Muscle of leg (tissue), 11 donors: ENCODE measurements around the gene PROZ. TPM values are rescaled to one million over a fixed set of nuclear protein-coding genes. Genes with fewer than 3 reads are reported as not detected.

Experiments
- DNase-seq: peaks from one replicate; pipeline ENCODE4 v3.0.0; 2013
- H3K27ac ChIP-seq: one replicate; pipeline ENCODE4 v1.5.1; 2013; ENCODE audit warnings: mild to moderate bottlenecking, low read length, control low read depth
- H3K27me3 ChIP-seq: one replicate; pipeline ENCODE4 v1.6.1; 2013; ENCODE audit warnings: low read length; ENCODE audit not compliant: control insufficient read depth, insufficient read depth
- H3K36me3 ChIP-seq: one replicate; pipeline ENCODE4 v1.6.1; 2013; ENCODE audit warnings: low read length; ENCODE audit not compliant: control insufficient read depth, insufficient read depth
- H3K4me1 ChIP-seq: one replicate; pipeline ENCODE4 v1.6.1; 2013; ENCODE audit warnings: low read length; ENCODE audit not compliant: control insufficient read depth, insufficient read depth
- H3K4me3 ChIP-seq: one replicate; pipeline ENCODE4 v1.5.1; 2013; ENCODE audit warnings: low read length, control low read depth
- H3K9me3 ChIP-seq: replicated peaks from 2 replicates; pipeline ENCODE4 v1.6.1; 2013; ENCODE audit warnings: low read depth, low read length; ENCODE audit not compliant: control insufficient read depth
- WGBS: methylation state at CpG from one replicate; pipeline ENCODE4 v1.1.5; 2013; ENCODE audit warnings: missing lambda C conversion rate; ENCODE audit not compliant: insufficient coverage; 5-methylcytosine and 5-hydroxymethylcytosine counted together
- polyA plus RNA-seq, 8 donors: library from polyadenylated mRNA; unstranded; fragments of 120-200 nt; gene quantifications; one replicate each; pipeline versions ENCODE4 v1.2.1 to v1.2.3, GENCODE V29; 2013; ENCODE audit warnings: inconsistent platforms in 1 of 8, low replicate concordance in 1 of 8; ENCODE audit not compliant: insufficient read length in 8 of 8, insufficient read depth in 1 of 8
- total RNA-seq: library from RNA; stranded (reverse); fragments of 120-200 nt; gene quantifications from one replicate; pipeline ENCODE4 v1.2.4, GENCODE V29; 2013

PROZ gene
- total and polyA plus RNA-seq, 9 donors = 0.08 to 0.28 (median 0.15) TPM; not detected in 3

DNA sequence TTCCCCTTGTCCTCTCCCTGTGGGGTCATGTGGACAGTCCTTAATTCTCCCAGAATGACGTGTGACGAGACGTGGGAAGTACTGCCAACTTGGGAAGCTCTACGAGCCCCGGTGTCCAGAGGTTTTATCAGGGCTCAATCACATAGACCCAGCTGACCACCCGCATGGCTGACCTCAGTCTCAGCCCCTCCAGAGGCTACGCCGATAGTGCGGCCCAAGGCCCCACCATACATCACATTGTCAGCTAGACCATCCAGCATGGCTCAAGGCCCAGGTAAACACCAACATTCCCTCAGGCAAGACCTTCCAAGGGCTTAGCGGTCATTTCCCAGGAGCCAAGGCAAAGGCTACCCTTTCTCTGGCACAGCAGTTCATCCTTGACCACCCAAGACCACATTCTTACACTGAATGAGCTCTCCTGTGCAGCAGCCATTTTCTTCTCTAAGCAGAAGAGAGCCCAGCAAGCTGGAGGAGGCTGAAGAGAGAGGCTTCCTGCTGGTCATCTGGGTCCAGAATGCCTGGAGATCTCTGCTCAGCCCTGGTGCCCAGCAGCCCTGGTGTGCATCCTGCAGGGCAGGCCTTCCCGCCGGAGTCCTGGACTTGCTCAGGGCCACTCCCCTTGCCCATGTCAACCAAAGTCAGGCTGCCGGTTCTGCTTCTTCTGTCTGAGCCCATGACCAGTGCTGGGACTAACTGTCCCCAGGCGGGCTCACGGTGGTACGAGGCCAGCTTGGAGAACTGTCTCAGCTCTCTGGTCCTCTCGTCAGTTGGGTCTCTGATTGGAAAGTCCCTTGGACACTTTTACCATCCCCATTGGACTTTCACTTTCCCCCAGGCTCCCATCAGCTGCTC, 43.7 kb upstream of the PROZ start:
- no peaks in the 10 kb centered on the region for H3K9me3 ChIP-seq
- no peak overlapping the region for H3K4me3 ChIP-seq
- DNase-seq = no peak
- 85% methylated on average over 16 of the region's 17 CpGs for WGBS
- no peak overlapping the region for H3K27ac ChIP-seq
- H3K36me3 ChIP-seq = no peaks in the 10 kb centered on the region
- peaks cover 38% of the 10 kb centered on the region for H3K27me3 ChIP-seq
- H3K4me1 ChIP-seq = peaks cover 9% of the 10 kb centered on the region

DNA sequence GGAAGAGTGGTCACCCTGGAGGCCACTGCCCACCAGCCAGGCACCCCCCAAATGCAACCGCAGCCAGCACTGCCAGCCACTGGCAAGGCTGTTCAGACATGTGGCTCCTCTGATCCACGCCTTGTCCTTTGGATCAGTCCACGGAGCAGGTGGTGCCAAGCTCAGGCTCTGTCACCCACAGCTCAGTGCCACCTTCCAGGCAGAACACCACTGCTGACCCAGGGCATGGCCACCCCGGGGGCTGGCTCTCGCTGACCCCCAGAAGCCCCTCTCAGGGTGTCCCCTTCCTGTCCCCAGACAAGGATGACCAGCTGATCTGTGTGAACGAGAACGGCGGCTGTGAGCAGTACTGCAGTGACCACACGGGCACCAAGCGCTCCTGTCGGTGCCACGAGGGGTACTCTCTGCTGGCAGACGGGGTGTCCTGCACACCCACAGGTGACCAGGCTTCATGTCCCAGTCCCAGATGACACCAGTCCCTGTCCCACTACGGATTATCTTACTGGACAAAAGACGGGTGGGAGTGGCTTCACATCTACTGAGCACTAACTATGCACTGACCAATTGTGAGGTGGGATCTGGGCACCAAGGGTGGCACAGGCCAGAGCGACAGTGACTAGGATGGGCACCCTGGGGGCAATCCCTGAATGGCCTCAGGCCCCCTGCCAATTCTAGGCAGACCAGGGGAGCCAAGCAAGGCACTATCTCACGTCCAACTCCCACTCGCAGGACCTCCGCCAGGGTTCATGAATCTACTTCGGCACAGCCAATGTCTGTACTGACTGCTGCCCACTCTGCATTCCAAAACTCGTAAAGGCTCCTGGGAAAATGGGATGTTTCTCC, 42.9 kb upstream of the PROZ start:
- H3K36me3 ChIP-seq = no peaks in the 10 kb centered on the region
- H3K4me3 ChIP-seq = no peak overlapping the region
- WGBS = 82% methylated on average over 19 of the region's 21 CpGs
- no peak for DNase-seq
- H3K4me1 ChIP-seq = peaks cover 4% of the 10 kb centered on the region
- no peak overlapping the region for H3K27ac ChIP-seq
- H3K9me3 ChIP-seq = no peaks in the 10 kb centered on the region
- peaks cover 30% of the 10 kb centered on the region for H3K27me3 ChIP-seq

DNA sequence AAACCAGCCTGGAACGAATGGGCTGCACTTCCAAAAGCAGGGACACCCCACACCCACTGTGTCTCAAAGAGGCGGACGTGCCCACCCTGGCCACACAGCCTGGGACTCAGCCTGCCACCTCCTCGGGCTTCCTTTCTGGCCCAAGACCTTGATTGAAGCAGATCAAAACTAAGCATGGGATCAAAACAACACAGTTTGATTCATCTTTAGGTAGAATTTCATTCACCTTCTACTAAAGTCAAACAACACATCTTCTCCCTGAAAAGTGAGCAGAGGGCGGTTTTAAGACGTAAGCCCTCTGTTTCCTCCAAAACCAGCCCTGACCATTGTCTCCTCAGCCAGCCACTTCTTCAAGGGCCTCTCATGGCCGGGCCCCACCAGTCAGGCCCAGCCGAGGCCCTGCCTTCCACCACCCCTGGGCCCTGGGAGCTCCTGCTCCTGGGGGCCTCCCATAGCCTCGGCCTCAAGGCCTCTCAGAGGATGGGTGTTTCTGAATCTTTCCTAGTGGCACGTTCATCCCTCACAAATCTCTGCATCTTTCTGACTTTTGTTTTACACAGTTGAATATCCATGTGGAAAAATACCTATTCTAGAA, 42.1 kb upstream of the PROZ start:
- no peak overlapping the region for H3K27ac ChIP-seq
- H3K9me3 ChIP-seq = no peaks in the 10 kb centered on the region
- peaks cover 23% of the 10 kb centered on the region for H3K27me3 ChIP-seq
- no peaks in the 10 kb centered on the region for H3K36me3 ChIP-seq
- 86% methylated on average over 8 of the region's 10 CpGs for WGBS
- no peak for DNase-seq
- H3K4me1 ChIP-seq = peaks cover under 1% of the 10 kb centered on the region
- H3K4me3 ChIP-seq = no peak overlapping the region

DNA sequence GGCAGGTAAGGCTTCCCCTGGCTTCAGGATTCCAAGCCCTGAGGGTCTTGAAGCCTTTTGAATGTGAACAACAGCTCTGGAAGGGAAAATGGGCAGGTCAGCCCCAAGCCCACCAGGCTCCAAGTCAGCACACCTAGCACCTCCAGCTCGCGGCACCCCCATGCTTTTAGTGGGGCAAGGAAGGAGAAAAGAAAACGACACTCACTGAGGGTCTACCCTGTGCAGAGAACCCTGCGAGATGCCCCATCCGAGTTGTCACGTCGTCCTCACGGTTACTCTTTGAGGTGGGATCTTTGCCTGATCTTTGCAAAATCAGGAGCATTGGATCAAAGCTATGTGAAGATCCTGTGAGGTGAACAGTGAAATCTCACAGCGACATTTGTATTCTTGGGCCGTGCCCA, 41.6 kb upstream of the PROZ start:
- H3K4me3 ChIP-seq = no peak overlapping the region
- no peak for DNase-seq
- no peaks in the 10 kb centered on the region for H3K9me3 ChIP-seq
- no peaks in the 10 kb centered on the region for H3K36me3 ChIP-seq
- no peak overlapping the region for H3K27ac ChIP-seq
- peaks cover 6% of the 10 kb centered on the region for H3K4me1 ChIP-seq
- H3K27me3 ChIP-seq = peaks cover 20% of the 10 kb centered on the region
- WGBS = 91% methylated on average over 7 of the region's 10 CpGs

DNA sequence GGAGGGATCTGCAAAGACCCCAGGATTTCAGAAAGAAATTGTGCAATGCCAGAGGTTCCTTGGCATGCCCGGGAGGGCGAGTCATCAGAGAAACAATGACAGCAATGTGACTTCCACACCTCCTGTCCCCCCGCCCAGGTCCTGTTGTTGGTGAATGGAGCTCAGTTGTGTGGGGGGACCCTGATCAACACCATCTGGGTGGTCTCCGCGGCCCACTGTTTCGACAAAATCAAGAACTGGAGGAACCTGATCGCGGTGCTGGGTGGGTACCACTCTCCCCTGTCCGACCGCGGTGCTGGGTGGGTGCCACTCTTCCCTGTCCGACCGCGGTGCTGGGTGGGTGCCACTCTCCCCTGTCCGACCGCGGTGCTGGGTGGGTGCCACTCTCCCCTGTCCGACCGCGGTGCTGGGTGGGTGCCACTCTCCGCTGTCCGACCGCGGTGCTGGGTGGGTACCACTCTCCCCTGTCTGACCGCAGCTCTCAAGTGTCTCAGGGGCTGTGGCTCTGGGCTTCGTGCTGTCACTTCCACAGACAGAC, 41.0 kb upstream of the PROZ start:
- H3K4me3 ChIP-seq = no peak overlapping the region
- H3K27ac ChIP-seq = no peak overlapping the region
- H3K27me3 ChIP-seq = peaks cover 20% of the 10 kb centered on the region
- H3K9me3 ChIP-seq = no peaks in the 10 kb centered on the region
- 95% methylated on average over 17 of the region's 26 CpGs for WGBS
- peaks cover 10% of the 10 kb centered on the region for H3K4me1 ChIP-seq
- no peaks in the 10 kb centered on the region for H3K36me3 ChIP-seq
- no peak for DNase-seq

DNA sequence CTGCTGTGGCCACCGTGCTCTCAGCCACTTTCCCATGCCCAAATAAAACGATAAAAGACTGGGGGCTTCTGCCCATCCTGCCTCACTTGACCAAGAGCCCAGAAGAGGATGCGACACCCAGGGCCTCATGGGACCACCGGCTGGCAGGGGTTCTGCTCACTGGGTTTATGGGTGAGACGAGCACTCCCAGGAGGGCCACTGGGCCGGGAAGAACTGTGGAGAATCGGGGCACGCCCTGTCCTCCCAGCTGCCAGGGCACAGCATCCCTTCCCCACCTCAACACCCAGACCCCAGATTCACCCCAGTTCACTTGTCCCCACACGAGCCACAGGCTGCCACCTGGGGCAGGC, 40.6 kb upstream of the PROZ start:
- 81% methylated on average over 7 of the region's 9 CpGs for WGBS

DNA sequence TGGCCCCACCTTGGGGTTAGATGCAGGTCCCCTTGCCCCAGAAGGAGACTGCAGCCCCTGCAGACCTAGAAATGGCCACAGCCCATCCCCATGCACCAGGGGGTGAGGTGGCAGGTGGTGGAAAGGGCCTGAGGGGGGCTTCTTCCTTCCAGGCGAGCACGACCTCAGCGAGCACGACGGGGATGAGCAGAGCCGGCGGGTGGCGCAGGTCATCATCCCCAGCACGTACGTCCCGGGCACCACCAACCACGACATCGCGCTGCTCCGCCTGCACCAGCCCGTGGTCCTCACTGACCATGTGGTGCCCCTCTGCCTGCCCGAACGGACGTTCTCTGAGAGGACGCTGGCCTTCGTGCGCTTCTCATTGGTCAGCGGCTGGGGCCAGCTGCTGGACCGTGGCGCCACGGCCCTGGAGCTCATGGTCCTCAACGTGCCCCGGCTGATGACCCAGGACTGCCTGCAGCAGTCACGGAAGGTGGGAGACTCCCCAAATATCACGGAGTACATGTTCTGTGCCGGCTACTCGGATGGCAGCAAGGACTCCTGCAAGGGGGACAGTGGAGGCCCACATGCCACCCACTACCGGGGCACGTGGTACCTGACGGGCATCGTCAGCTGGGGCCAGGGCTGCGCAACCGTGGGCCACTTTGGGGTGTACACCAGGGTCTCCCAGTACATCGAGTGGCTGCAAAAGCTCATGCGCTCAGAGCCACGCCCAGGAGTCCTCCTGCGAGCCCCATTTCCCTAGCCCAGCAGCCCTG, 40.0 kb upstream of the PROZ start:
- no peak overlapping the region for H3K4me3 ChIP-seq
- H3K27ac ChIP-seq = no peak overlapping the region
- H3K27me3 ChIP-seq = peaks cover 18% of the 10 kb centered on the region
- peaks cover 21% of the 10 kb centered on the region for H3K4me1 ChIP-seq
- no peak for DNase-seq
- no peaks in the 10 kb centered on the region for H3K9me3 ChIP-seq
- WGBS = 90% methylated on average over 37 of the region's 42 CpGs
- H3K36me3 ChIP-seq = no peaks in the 10 kb centered on the region

More for the DNA sequence above, 40.6 kb upstream of the PROZ start:
- Histone ChIP-seq H3K27me3 (peaks cover 20% of the 10 kb centered on the region), H3K9me3 (no peaks in the 10 kb centered on the region), H3K27ac (no peak overlapping the region), H3K4me3 (no peak overlapping the region), H3K4me1 (peaks cover 15% of the 10 kb centered on the region), H3K36me3 (no peaks in the 10 kb centered on the region)
- DNase-seq = no peak

DNA sequence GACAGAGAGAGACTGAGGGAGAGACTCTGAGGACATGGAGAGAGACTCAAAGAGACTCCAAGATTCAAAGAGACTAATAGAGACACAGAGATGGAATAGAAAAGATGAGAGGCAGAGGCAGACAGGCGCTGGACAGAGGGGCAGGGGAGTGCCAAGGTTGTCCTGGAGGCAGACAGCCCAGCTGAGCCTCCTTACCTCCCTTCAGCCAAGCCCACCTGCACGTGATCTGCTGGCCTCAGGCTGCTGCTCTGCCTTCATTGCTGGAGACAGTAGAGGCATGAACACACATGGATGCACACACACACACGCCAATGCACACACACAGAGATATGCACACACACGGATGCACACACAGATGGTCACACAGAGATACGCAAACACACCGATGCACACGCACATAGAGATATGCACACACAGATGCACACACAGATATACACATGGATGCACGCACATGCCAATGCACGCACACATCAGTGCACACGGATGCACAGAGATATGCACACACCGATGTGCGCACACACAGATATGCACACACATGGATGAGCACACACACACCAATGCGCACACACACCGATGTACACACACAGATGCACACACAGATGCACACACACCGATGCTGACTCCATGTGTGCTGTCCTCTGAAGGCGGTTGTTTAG, 39.2 kb upstream of the PROZ start:
- no peak overlapping the region for H3K27ac ChIP-seq
- peaks cover 13% of the 10 kb centered on the region for H3K27me3 ChIP-seq
- H3K4me1 ChIP-seq = peaks cover 28% of the 10 kb centered on the region
- WGBS = 90% methylated on average over 14 of the region's 16 CpGs
- H3K4me3 ChIP-seq = no peak overlapping the region
- H3K9me3 ChIP-seq = no peaks in the 10 kb centered on the region
- H3K36me3 ChIP-seq = no peaks in the 10 kb centered on the region
- no peak for DNase-seq

DNA sequence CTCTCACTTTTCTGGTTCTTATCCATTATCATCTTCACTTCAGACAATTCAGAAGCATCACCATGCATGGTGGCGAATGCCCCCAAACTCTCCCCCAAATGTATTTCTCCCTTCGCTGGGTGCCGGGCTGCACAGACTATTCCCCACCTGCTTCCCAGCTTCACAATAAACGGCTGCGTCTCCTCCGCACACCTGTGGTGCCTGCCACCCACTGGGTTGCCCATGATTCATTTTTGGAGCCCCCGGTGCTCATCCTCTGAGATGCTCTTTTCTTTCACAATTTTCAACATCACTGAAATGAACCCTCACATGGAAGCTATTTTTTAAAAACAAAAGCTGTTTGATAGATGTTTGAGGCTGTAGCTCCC, 38.6 kb upstream of the PROZ start:
- DNase-seq = no peak
- H3K27ac ChIP-seq = no peak overlapping the region
- peaks cover 11% of the 10 kb centered on the region for H3K27me3 ChIP-seq
- H3K9me3 ChIP-seq = no peaks in the 10 kb centered on the region
- H3K36me3 ChIP-seq = no peaks in the 10 kb centered on the region
- peaks cover 33% of the 10 kb centered on the region for H3K4me1 ChIP-seq
- WGBS = 84% methylated on average over 6 of the region's 7 CpGs
- no peak overlapping the region for H3K4me3 ChIP-seq
